Activated gamma-delta T cell treated with Interleukin-2 at 50 U/mL for 16 hours (primary cell): Measurements from ENCODE around the gene OVCH1.
A peak's percentile ranks its signal among the peaks of the same experiment; 100 is the strongest.
"Not testable (repeated sequence)": the region's sequence is repeated elsewhere in the genome, so short reads cannot be mapped to it uniquely, and the experiment has no call there.

Experiments
- DNase-seq: peaks from one replicate; pipeline ENCODE4 v3.0.0-alpha.2; 2020

Gene OVCH1

DNA sequence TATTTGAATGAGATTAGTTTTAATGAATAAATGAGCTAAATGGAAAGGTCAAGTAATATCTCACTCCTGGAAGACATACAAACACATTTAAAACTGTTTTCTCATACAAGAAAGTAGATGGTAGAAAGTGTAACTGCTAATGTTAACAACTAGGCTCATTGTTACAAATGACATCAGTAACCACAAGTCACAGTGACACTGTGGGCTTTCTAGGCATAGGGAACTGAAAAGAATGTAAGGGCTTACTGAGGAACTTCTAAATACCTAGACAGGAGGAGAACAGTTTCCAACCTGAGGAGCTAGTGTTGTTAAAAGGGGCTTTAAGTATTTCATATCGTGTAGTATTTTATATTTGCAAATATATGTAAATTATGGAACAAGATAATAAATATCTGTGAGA is 99.0 kb downstream of the OVCH1 start:
- DNase-seq: no peak

DNA sequence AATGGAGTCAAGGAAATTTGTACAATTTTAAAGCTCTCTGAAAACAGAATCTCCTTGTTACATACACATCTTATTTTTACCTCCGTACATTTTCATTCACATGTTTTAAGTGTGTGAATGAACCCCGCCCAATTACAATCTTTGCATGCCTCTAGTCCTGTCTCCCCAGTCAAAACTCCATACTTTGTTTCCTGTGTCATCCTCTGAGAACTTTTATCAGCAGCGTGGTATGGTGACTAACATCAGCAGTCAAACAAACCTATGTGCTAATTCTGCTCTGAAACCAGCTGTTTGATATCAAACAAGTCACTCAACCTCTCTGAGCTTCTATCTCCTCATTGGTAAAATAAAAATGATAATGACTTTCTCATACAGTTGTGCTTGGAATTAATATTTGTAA is 100.7 kb downstream of the OVCH1 start:
- DNase-seq: no peak

GRCh38 chr12:29395356-29395755 is 102.1 kb downstream of the OVCH1 start:
- DNase-seq: no peak

GRCh38 chr12:29390419-29390818 is 107.1 kb downstream of the OVCH1 start:
- peak; percentile 59 for DNase-seq

- no peak for DNase-seq
Observed at GRCh38 chr12:29389295-29389919, 108.1 kb downstream of the OVCH1 start.

DNA sequence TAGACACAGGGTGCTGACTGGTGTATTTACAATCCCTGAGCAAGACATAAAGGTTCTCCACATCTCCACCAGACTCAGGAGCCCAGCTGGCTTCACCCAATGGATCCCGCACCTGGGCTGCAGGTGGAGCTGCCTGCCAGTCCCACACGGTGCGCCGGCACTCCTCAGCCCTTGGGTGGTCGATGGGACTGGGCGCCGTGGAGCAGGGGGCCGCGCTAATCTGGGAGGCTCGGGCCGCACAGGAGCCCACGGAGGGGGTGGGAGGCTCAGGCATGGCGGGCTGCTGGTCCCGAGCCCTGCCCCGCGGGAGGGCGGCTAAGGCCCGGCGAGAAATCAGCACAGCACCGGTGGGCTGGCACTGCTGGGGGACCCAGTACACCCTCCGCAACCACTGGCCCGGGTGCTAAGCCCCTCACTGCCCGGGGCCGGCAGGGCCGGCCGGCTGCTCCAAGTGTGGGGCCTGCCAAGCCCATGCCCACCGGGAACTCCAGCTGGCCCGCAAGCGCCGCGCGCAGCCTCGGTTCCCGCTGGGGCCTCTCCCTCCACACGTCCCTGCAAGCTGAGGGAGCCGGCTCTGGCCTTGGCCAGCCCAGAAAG is 111.3 kb downstream of the OVCH1 start:
- DNase-seq: not testable (repeated sequence)

DNA sequence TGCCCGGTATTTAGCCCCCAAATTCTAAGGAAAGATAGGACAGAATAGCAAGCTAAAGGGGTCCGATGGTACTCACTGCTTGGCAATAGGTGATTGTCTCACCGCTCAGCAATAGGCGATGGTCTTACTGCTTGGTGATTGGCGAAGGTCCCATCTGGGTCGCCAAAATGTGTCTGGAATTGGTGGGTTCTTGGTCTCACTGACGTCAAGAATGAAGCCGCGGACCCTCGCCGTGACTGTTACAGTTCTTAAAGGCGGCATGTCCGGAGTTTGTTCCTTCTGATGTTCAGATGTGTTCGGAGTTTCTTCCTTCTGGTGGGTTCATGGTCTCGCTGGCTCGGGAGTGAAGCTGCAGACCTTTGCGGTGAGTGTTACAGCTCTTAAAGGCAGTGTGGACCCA is 112.3 kb downstream of the OVCH1 start:
- not testable (repeated sequence) for DNase-seq

DNA sequence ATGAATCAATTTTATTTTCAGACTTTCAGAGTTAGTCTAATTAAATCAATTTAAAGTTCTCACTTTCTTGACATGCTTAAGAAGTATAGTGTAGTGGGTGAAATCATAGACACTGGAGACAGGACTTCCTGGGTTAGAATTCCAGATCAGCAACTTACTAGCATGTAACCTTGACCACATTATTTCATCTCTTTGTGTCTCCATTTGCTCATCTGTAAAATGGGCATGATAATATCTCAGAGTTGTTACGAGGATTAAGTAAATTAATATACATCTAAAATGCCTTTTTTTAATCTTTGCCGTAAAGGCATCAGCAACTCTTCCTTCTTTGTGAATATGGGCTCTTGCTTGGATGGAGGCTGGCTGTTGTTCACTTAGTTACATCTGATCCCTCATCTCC is 115.2 kb downstream of the OVCH1 start:
- no peak for DNase-seq

DNA sequence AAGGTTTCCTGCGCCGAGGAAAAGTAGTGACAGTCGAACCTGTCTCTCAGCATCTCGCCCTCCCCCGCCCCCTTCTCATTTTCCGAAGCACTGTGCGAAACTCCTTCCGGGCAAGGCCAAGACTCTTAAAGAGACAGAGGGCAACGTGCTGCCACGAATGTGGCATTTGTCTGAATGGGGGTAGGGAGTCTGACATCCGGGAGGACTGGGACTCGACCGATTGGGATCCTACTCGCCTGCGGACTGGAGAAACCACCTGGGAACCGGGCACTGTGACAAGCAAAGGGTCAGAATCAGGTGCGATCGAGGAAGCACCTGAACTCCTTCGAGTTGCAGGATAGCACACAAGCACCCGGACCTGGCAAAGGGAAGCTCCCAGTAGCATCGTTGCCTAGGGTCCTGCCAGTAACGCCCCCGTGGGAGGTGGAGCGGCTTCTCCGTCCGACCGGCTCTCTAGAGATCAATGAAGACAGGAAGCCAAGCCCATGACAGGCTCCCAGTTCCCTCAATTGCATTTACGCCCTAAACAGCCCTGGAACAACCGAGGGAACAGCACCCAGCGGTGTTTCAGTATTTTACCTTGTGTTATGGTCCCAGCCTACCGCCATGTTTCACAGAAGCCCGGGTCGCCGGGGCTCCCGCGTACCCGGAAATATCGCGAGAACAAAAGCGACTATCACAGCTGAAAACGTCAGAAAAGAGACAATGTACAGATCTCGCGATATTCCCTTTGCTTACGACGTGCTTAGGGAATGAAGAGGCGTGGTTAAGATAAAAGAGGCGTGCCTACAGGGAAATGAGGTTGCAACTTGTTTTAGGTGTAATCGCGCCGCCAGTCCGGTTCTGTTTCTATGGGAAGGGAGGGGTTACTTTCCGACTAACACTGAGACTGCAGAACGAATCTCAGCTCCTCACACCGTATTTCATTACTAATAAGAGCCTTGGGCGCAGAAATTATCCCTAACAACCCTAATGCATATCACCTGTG is 116.7 kb downstream of the OVCH1 start, which contains the start of gene ERGIC2:
Gene ERGIC2, minus strand, starts transcription at position 637 of the 988 bp plus-strand sequence. CDS start 9,539 bp downstream, outside the sequence.
- DNase-seq: peak; percentile 88
